Activated T-helper 1 cell treated with anti-CD3 and anti-CD28 coated beads, Interleukin-12 subunit alpha, Interleukin-12 subunit beta, Interleukin-2, Interleukin-4 antibody, amounts not matched to agents 30 ng/mL and 10 ng/mL and 1 ng/mL, durations not matched to agents 14 hours and 24 hours and 36 hours (primary cell): Measurements from ENCODE around the gene LPXN. TPM values are rescaled to one million over a fixed set of nuclear protein-coding genes. Genes with fewer than 3 reads are reported as not detected.

ENCODE experiments used
- DNase-seq: peaks from one replicate; pipeline ENCODE4 v3.0.0; 2021; ENCODE audit warnings: low spot score
- H3K27ac Mint-ChIP-seq: one replicate; pipeline ENCODE4 v1.8.0; 2021; ENCODE audit warnings: mild to moderate bottlenecking, mixed read lengths
- H3K27me3 Mint-ChIP-seq: one replicate; pipeline ENCODE4 v1.8.0; 2022; ENCODE audit warnings: mild to moderate bottlenecking, moderate library complexity, mixed read lengths; ENCODE audit not compliant: insufficient read depth
- H3K36me3 Mint-ChIP-seq: one replicate; pipeline ENCODE4 v1.8.0; 2021; ENCODE audit warnings: low read depth, mixed read lengths
- H3K4me1 Mint-ChIP-seq: one replicate; pipeline ENCODE4 v1.8.0; 2021; ENCODE audit warnings: low read depth, mixed read lengths
- H3K4me3 Mint-ChIP-seq: one replicate; pipeline ENCODE4 v1.8.0; 2021; ENCODE audit warnings: mild to moderate bottlenecking, moderate library complexity, mixed read lengths
- H3K9me3 Mint-ChIP-seq: one replicate; pipeline ENCODE4 v1.8.0; 2021; ENCODE audit warnings: mixed read lengths
- intact Hi-C: fragments of 100-400 bp; cut with micrococcal nuclease; formaldehyde crosslinking; loops from one replicate; pipeline ENCODE4 v1.15.1; 2024
- total RNA-seq: library from RNA; stranded (reverse); gene quantifications from 2 replicates; pipeline ENCODE4 v1.2.3, GENCODE V29; 2022

LPXN gene
- total RNA-seq, 1 donor from 2014 or later: 70.4 TPM

GRCh38 chr11:58505849-58506248 lies 69.8 kb downstream of the LPXN start:
- Mint-ChIP-seq H3K9me3 (no peaks in the 10 kb centered on the region), H3K4me1 (peaks cover 5% of the 10 kb centered on the region), H3K36me3 (no peaks in the 10 kb centered on the region), H3K27me3 (no peaks in the 10 kb centered on the region), H3K4me3 (no peak overlapping the region), H3K27ac (no peak overlapping the region)
- intact Hi-C loops: no loop called here
- no peak for DNase-seq

- Mint-ChIP-seq H3K4me3 (no peak overlapping the region), H3K4me1 (peaks cover 5% of the 10 kb centered on the region), H3K9me3 (no peaks in the 10 kb centered on the region), H3K36me3 (no peaks in the 10 kb centered on the region), H3K27ac (no peak overlapping the region), H3K27me3 (no peaks in the 10 kb centered on the region)
- no peak for DNase-seq
- intact Hi-C loops: no loop called here
Measured at GRCh38 chr11:58504232-58504631, 71.4 kb downstream of the LPXN start.

- intact Hi-C loops: no loop called here
- Mint-ChIP-seq H3K9me3 (no peaks in the 10 kb centered on the region), H3K4me3 (no peak overlapping the region), H3K27me3 (no peaks in the 10 kb centered on the region), H3K27ac (no peak overlapping the region), H3K4me1 (peaks cover 12% of the 10 kb centered on the region), H3K36me3 (no peaks in the 10 kb centered on the region)
- DNase-seq: no peak
Measured at GRCh38 chr11:58503361-58503856, 72.2 kb downstream of the LPXN start.

GRCh38 chr11:58502004-58502403 lies 73.7 kb downstream of the LPXN start:
- Mint-ChIP-seq H3K4me1 (peaks cover 12% of the 10 kb centered on the region), H3K36me3 (no peaks in the 10 kb centered on the region), H3K4me3 (no peak overlapping the region), H3K9me3 (no peaks in the 10 kb centered on the region), H3K27me3 (no peaks in the 10 kb centered on the region), H3K27ac (no peak overlapping the region)
- no peak for DNase-seq
- intact Hi-C loops: no loop called here

GRCh38 chr11:58498464-58498863 lies 77.2 kb downstream of the LPXN start:
- no peak for DNase-seq
- intact Hi-C loops: loop anchor here (10.0 kb wide), 1 partner anchor 64 kb away; no protein-coding TSS in a partner anchor
- Mint-ChIP-seq H3K9me3 (no peaks in the 10 kb centered on the region), H3K36me3 (no peaks in the 10 kb centered on the region), H3K27ac (no peak overlapping the region), H3K4me1 (peaks cover 7% of the 10 kb centered on the region), H3K4me3 (no peak overlapping the region), H3K27me3 (no peaks in the 10 kb centered on the region)

GRCh38 chr11:58497951-58498350 lies 77.7 kb downstream of the LPXN start:
- Mint-ChIP-seq H3K27ac (no peak overlapping the region), H3K27me3 (no peaks in the 10 kb centered on the region), H3K9me3 (no peaks in the 10 kb centered on the region), H3K4me1 (peaks cover 7% of the 10 kb centered on the region), H3K36me3 (no peaks in the 10 kb centered on the region), H3K4me3 (no peak overlapping the region)
- DNase-seq: no peak
- intact Hi-C loops: loop anchor here (10.0 kb wide), 1 partner anchor 63 kb away; no protein-coding TSS in a partner anchor

- no peak overlapping the region for H3K4me3 Mint-ChIP-seq
- no peak overlapping the region for H3K27ac Mint-ChIP-seq
- H3K4me1 Mint-ChIP-seq: peaks cover 7% of the 10 kb centered on the region
- H3K27me3 Mint-ChIP-seq: no peaks in the 10 kb centered on the region
- no peaks in the 10 kb centered on the region for H3K9me3 Mint-ChIP-seq
- H3K36me3 Mint-ChIP-seq: no peaks in the 10 kb centered on the region
- intact Hi-C loops: loop anchor here (10.0 kb wide), 1 partner anchor 61 kb away; no protein-coding TSS in a partner anchor
- DNase-seq: no peak
Measured at GRCh38 chr11:58495906-58496305, 79.8 kb downstream of the LPXN start.

GRCh38 chr11:58494101-58494500 lies 81.6 kb downstream of the LPXN start:
- no peak overlapping the region for H3K27ac Mint-ChIP-seq
- no peak for DNase-seq
- no peaks in the 10 kb centered on the region for H3K9me3 Mint-ChIP-seq
- peaks cover 7% of the 10 kb centered on the region for H3K4me1 Mint-ChIP-seq
- H3K36me3 Mint-ChIP-seq: no peaks in the 10 kb centered on the region
- no peak overlapping the region for H3K4me3 Mint-ChIP-seq
- H3K27me3 Mint-ChIP-seq: no peaks in the 10 kb centered on the region
- intact Hi-C loops: loop anchor here (10.0 kb wide), 1 partner anchor 59 kb away; no protein-coding TSS in a partner anchor

GRCh38 chr11:58493676-58494075 lies 82.0 kb downstream of the LPXN start:
- no peaks in the 10 kb centered on the region for H3K27me3 Mint-ChIP-seq

GRCh38 chr11:58490827-58491226 lies 84.8 kb downstream of the LPXN start:
- no peak for DNase-seq
- intact Hi-C loops: loop anchor here (10.0 kb wide), 1 partner anchor 56 kb away; no protein-coding TSS in a partner anchor
- no peaks in the 10 kb centered on the region for H3K4me1 Mint-ChIP-seq
- H3K27ac Mint-ChIP-seq: no peak overlapping the region
- H3K4me3 Mint-ChIP-seq: no peak overlapping the region
- no peaks in the 10 kb centered on the region for H3K9me3 Mint-ChIP-seq
- no peaks in the 10 kb centered on the region for H3K36me3 Mint-ChIP-seq
- H3K27me3 Mint-ChIP-seq: no peaks in the 10 kb centered on the region

More at GRCh38 chr11:58493676-58494075, 82.0 kb downstream of the LPXN start:
- Mint-ChIP-seq H3K9me3 (no peaks in the 10 kb centered on the region), H3K4me1 (peaks cover 2% of the 10 kb centered on the region), H3K4me3 (no peak overlapping the region), H3K36me3 (no peaks in the 10 kb centered on the region), H3K27ac (no peak overlapping the region)
- intact Hi-C loops: loop anchor here (10.0 kb wide), 1 partner anchor 59 kb away; no protein-coding TSS in a partner anchor
- DNase-seq: no peak

GRCh38 chr11:58487170-58487569 lies 88.5 kb downstream of the LPXN start:
- Mint-ChIP-seq H3K27ac (no peak overlapping the region), H3K36me3 (no peaks in the 10 kb centered on the region), H3K4me3 (no peak overlapping the region), H3K4me1 (no peaks in the 10 kb centered on the region), H3K27me3 (no peaks in the 10 kb centered on the region), H3K9me3 (no peaks in the 10 kb centered on the region)
- intact Hi-C loops: no loop called here
- DNase-seq: no peak

GRCh38 chr11:58485961-58486360 lies 89.7 kb downstream of the LPXN start:
- Mint-ChIP-seq H3K27ac (no peak overlapping the region), H3K4me3 (no peak overlapping the region), H3K27me3 (no peaks in the 10 kb centered on the region), H3K4me1 (no peaks in the 10 kb centered on the region), H3K9me3 (no peaks in the 10 kb centered on the region), H3K36me3 (no peaks in the 10 kb centered on the region)
- no peak for DNase-seq
- intact Hi-C loops: no loop called here
